ENCODE measurements around the gene CROCC2. TPM values are rescaled to one million over a fixed set of nuclear protein-coding genes. Genes with fewer than 3 reads are reported as not detected.

The CROCC2 gene
- total and polyA plus RNA-seq, 2 of the 13 experiments (the other 11 are each of a cell fraction or from before 2014, with no cell fraction given), result not detected

DNA sequence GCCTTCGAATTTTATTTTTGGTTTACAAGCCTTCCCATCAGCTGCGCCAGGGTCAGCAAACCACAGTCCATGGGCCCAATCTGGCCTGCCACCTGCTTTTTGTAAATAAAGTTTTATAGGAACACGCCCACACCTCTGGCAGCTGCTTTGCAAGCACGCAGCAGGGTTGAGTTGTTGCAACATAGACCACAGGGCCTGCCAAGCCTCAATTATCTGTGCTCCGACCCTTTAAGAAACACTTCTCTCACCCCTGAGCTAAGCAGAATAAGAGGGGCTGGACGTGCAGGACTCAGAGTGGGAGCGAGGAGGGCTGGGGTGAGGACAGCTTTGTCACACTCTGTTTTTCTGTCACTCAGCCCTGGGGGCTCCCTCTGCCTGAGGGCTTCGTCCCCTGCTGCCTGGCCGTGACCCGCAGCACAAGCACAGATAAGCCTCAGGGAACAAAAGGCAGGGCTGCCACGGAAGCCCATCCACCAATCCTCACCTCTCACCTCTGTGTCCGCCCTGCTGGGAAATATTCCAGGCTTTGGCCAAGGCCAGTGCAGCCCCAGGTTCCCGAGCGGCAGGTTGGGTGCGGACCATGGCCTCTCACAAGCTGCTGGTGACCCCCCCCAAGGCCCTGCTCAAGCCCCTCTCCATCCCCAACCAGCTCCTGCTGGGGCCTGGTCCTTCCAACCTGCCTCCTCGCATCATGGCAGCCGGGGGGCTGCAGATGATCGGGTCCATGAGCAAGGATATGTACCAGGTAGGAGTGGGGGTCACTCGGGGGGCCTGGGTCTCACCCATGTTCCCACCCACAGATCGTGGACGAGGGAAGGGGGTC, 37.6 kb upstream of the CROCC2 start, which contains the start of gene AGXT (continued):
- no peak; the same call in 1 of the 2 replicates for TF ChIP-seq TP53 (CRISPR knock-in tag; conservative IDR thresholded peaks at IDR 0.05)
- no peak for TF ChIP-seq RELA (CRISPR knock-in tag; IDR thresholded peaks at IDR 0.05)
- no peak for TF ChIP-seq BATF2 (CRISPR knock-in tag; IDR thresholded peaks at IDR 0.05)
- TF ChIP-seq SSRP1 (CRISPR knock-in tag; IDR thresholded peaks at IDR 0.05), result no peak
- TF ChIP-seq REL (CRISPR knock-in tag; conservative IDR thresholded peaks at IDR 0.05), result no peak
- TF ChIP-seq, protein P1, sequence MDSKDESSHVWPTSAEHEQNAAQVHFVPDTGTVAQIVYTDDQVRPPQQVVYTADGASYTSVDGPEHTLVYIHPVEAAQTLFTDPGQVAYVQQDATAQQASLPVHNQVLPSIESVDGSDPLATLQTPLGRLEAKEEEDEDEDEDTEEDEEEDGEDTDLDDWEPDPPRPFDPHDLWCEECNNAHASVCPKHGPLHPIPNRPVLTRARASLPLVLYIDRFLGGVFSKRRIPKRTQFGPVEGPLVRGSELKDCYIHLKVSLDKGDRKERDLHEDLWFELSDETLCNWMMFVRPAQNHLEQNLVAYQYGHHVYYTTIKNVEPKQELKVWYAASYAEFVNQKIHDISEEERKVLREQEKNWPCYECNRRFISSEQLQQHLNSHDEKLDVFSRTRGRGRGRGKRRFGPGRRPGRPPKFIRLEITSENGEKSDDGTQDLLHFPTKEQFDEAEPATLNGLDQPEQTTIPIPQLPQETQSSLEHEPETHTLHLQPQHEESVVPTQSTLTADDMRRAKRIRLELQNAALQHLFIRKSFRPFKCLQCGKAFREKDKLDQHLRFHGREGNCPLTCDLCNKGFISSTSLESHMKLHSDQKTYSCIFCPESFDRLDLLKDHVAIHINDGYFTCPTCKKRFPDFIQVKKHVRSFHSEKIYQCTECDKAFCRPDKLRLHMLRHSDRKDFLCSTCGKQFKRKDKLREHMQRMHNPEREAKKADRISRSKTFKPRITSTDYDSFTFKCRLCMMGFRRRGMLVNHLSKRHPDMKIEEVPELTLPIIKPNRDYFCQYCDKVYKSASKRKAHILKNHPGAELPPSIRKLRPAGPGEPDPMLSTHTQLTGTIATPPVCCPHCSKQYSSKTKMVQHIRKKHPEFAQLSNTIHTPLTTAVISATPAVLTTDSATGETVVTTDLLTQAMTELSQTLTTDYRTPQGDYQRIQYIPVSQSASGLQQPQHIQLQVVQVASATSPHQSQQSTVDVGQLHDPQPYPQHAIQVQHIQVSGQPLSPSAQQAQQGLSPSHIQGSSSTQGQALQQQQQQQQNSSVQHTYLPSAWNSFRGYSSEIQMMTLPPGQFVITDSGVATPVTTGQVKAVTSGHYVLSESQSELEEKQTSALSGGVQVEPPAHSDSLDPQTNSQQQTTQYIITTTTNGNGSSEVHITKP (CRISPR knock-in tag; IDR thresholded peaks at IDR 0.05; ENCODE audit: low read depth), result peak; percentile 64; the same call in 1 of the 2 replicates
- peak; percentile 77; the same call in 1 of the 2 replicates for TF ChIP-seq ZMYM2 (CRISPR knock-in tag; IDR thresholded peaks at IDR 0.05)
- peak; percentile 57; the same call in 1 of the 2 replicates for TF ChIP-seq GATA4 (IDR thresholded peaks at IDR 0.05; ENCODE audit: borderline replicate concordance, low read depth)
- TF ChIP-seq HNF1B (CRISPR knock-in tag; IDR thresholded peaks at IDR 0.05), result peak; percentile 91
- peak; percentile 76; the same call in 1 of the 2 replicates for TF ChIP-seq ZNF614 (CRISPR knock-in tag; IDR thresholded peaks at IDR 0.05; ENCODE audit: borderline replicate concordance)
- TF ChIP-seq ELF1 (CRISPR knock-in tag; IDR thresholded peaks at IDR 0.05), result peak; percentile 40; the same call in 1 of the 2 replicates
- peak; percentile 68 for TF ChIP-seq FOXP4 (CRISPR knock-in tag; IDR thresholded peaks at IDR 0.05)
- TF ChIP-seq PHB2 (IDR thresholded peaks at IDR 0.05; ENCODE audit: partially characterized antibody), result no peak
- TF ChIP-seq GLMP (CRISPR knock-in tag; IDR thresholded peaks at IDR 0.05; ENCODE audit: borderline replicate concordance), result no peak
- no peak for TF ChIP-seq ZNF780A (CRISPR knock-in tag; IDR thresholded peaks at IDR 0.05)
- TF ChIP-seq, protein P2, sequence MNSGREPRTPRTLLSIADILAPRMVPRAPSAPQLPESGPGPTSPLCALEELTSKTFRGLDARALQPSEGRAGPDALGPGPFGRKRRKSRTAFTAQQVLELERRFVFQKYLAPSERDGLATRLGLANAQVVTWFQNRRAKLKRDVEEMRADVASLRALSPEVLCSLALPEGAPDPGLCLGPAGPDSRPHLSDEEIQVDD (CRISPR knock-in tag; IDR thresholded peaks at IDR 0.05; ENCODE audit: borderline replicate concordance), result no peak; the same call in 1 of the 2 replicates
- TF ChIP-seq ZNF83 (CRISPR knock-in tag; IDR thresholded peaks at IDR 0.05; ENCODE audit: borderline replicate concordance), result peak; percentile 38; the same call in 1 of the 2 replicates
- no peak for TF ChIP-seq NFIB (CRISPR knock-in tag; IDR thresholded peaks at IDR 0.05; ENCODE audit: borderline replicate concordance)
- no peak for TF ChIP-seq ZNF253 (CRISPR knock-in tag; IDR thresholded peaks at IDR 0.05; ENCODE audit: borderline replicate concordance)

Data from HepG2 (cell line).